Ascending aorta (tissue), 2 donors: ENCODE results near the gene STK32C. TPM values are rescaled to one million over a fixed set of nuclear protein-coding genes. Genes with fewer than 3 reads are reported as not detected.

Source experiments
- DNase-seq, 2 donors: peaks; one replicate each; pipeline ENCODE4 v3.0.0-alpha.2; 2019; ENCODE audit warnings: low spot score in 2 of 2
- H3K27ac ChIP-seq, 2 donors: fragments of 200-600 bp; sonication (generic); one replicate each; pipeline ENCODE4 v1.5.1; 2016 to 2017; ENCODE audit warnings: mild to moderate bottlenecking in 1 of 2
- H3K27me3 ChIP-seq: fragments of 200-600 bp; sonication (generic); one replicate; pipeline ENCODE4 v1.5.1; 2017
- H3K36me3 ChIP-seq, 2 donors: fragments of 200-600 bp; sonication (generic); one replicate each; pipeline ENCODE4 v1.5.1; 2016
- H3K4me1 ChIP-seq, 2 donors: fragments of 200-600 bp; sonication (generic); one replicate each; pipeline ENCODE4 v1.5.1; 2016 to 2017; ENCODE audit warnings: mild to moderate bottlenecking in 1 of 2
- H3K4me3 ChIP-seq, 2 donors: fragments of 200-600 bp; sonication (generic); one replicate each; pipeline ENCODE4 v1.5.1; 2016 to 2017; ENCODE audit warnings: mild to moderate bottlenecking in 1 of 2
- H3K9me3 ChIP-seq, 2 donors: fragments of 200-600 bp; sonication (generic); one replicate each; pipeline ENCODE4 v1.5.1; 2016
- intact Hi-C: fragments of 100-400 bp; cut with DNase I; formaldehyde crosslinking; loops from one replicate; pipeline ENCODE4 v1.15.1; 2023
- total RNA-seq: library from RNA; depleted of rRNA; stranded (reverse); fragments of >200 nt; gene quantifications from one replicate; pipeline ENCODE4 v1.1.0, GENCODE V29; 2016
- TF ChIP-seq, protein P1 (sequence below), 3 experiments: fragments of 200-600 bp in 2 of 3; fragments of 450-650 bp in 1 of 3; sonication (generic) in 2 of 3; IDR thresholded peaks; one replicate each; pipeline ENCODE4 v1.5.1; 2016 to 2019; ENCODE audit warnings: antibody characterized with exemption in 3 of 3, mild to moderate bottlenecking in 1 of 3, moderate library complexity in 1 of 3

STK32C gene
- total RNA-seq, 1 donor from 2014 or later: 16.2 TPM

DNA sequence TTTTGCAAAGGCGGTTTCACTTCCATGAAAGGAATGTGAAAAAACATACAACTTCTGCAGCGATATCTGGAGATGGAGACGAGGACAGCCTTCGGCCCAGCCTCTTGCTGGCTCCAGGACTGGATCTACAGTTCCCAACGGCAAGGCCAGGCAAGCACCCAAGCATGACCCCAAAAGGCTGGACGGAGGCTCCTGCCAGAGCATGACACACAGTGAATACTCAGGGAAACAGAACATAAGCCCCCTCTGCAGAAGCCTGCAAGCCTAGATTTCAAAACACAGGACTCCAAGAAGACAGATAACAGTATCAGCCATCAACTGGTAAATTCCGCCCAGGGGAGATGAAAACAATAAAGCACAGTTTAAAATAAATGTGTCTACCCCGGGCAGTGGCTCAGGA lies 21.0 kb upstream of the STK32C start:
- H3K4me1 ChIP-seq: peaks cover 4 to 20% of the 10 kb centered on the region in 2 donors
- H3K27me3 ChIP-seq: no peaks in the 10 kb centered on the region
- TF ChIP-seq, protein P1, sequence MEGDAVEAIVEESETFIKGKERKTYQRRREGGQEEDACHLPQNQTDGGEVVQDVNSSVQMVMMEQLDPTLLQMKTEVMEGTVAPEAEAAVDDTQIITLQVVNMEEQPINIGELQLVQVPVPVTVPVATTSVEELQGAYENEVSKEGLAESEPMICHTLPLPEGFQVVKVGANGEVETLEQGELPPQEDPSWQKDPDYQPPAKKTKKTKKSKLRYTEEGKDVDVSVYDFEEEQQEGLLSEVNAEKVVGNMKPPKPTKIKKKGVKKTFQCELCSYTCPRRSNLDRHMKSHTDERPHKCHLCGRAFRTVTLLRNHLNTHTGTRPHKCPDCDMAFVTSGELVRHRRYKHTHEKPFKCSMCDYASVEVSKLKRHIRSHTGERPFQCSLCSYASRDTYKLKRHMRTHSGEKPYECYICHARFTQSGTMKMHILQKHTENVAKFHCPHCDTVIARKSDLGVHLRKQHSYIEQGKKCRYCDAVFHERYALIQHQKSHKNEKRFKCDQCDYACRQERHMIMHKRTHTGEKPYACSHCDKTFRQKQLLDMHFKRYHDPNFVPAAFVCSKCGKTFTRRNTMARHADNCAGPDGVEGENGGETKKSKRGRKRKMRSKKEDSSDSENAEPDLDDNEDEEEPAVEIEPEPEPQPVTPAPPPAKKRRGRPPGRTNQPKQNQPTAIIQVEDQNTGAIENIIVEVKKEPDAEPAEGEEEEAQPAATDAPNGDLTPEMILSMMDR (IDR thresholded peaks at IDR 0.05): no peak
- no peaks in the 10 kb centered on the region for H3K9me3 ChIP-seq
- no peak for DNase-seq
- no peak overlapping the region for H3K4me3 ChIP-seq
- peak overlapping the region; percentile 55 to 64 for H3K27ac ChIP-seq
- intact Hi-C loops: no loop called here
- no peaks in the 10 kb centered on the region for H3K36me3 ChIP-seq

DNA sequence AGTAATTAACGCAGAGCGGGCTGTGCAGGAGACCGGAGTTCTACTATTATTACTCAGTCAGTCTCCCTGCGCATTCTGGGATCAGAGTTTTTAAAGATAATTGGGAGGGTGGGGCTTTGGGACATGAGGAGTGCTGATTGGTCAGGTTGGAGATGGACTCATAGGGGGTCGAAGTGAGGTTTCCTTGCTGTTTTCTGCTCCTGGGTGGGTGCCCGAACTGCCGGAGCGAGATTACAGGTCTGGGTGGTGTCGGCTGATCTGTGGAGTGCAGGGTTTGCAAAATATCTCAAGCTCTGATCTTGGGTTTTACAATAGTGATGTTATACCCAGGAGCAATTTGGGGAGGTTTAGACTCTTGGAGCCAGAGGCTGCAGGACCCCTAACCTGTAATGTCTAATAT lies 20.4 kb upstream of the STK32C start:
- Histone ChIP-seq H3K4me1 (peaks cover 4 to 20% of the 10 kb centered on the region in 2 donors), H3K36me3 (no peaks in the 10 kb centered on the region), H3K27me3 (no peaks in the 10 kb centered on the region), H3K27ac (no peak overlapping the region), H3K9me3 (no peaks in the 10 kb centered on the region), H3K4me3 (no peak overlapping the region)
- intact Hi-C loops: no loop called here
- TF ChIP-seq, protein P1 (IDR thresholded peaks at IDR 0.05): no peak
- no peak for DNase-seq

DNA sequence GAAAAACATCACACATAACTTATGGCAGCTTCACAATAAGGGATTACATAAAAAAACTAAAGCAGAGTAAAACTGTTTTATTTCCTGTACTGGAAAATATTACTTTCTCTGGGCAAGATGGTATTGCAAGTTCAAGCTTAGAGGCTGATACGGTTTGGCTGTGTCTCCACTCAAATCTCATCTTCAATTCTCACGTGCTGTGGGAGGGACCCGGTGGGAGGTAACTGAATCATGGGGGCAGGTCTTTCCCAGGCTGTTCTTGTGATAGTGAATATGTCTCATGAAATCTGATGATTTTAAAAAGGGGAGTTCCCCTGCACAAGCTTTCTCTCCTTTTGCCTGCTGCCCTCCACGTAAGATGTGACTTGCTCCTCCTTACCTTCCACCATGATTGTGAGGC lies 19.2 kb upstream of the STK32C start:
- TF ChIP-seq, protein P1 (IDR thresholded peaks at IDR 0.05): no peak
- H3K27me3 ChIP-seq: no peaks in the 10 kb centered on the region
- no peak for DNase-seq

DNA sequence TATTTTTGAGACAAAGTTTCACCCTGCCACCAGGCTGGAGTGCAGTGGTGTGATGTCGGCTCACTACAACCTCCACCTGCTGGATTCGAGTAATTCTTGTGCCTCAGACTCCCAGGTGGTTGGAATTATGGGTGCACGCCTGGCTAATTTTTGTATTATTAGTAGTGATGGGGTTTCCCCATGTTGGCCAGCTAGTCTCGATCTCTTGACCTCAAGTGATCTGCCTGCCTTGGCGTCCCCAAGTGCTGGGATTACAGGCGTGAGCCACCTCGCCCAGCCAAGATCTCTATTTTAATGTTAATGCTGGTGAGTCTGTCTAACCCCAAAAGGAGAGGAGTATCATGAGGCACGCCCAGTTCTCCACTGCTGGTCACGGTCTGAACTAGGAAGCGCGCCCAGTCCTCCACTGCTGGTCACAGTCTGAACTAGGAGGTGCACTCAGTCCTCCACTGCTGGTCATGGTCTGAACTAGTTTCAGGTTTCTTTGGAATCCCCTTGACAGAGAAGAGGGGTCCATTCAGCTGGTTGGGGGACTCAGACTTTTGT lies 18.7 kb upstream of the STK32C start:
- TF ChIP-seq, protein P1 (IDR thresholded peaks at IDR 0.05): no peak
- no peaks in the 10 kb centered on the region for H3K27me3 ChIP-seq
- H3K9me3 ChIP-seq: no peaks in the 10 kb centered on the region
- peaks cover 0 to 11% of the 10 kb centered on the region in 2 donors for H3K4me1 ChIP-seq
- no peak overlapping the region for H3K4me3 ChIP-seq
- H3K36me3 ChIP-seq: no peaks in the 10 kb centered on the region
- no peak overlapping the region for H3K27ac ChIP-seq
- DNase-seq: no peak
- intact Hi-C loops: no loop called here

More for the DNA sequence above, 19.2 kb upstream of the STK32C start:
- no peaks in the 10 kb centered on the region for H3K9me3 ChIP-seq
- H3K4me3 ChIP-seq: no peak overlapping the region
- H3K36me3 ChIP-seq: no peaks in the 10 kb centered on the region
- peaks cover 0 to 11% of the 10 kb centered on the region in 2 donors for H3K4me1 ChIP-seq
- intact Hi-C loops: no loop called here
- no peak overlapping the region for H3K27ac ChIP-seq

DNA sequence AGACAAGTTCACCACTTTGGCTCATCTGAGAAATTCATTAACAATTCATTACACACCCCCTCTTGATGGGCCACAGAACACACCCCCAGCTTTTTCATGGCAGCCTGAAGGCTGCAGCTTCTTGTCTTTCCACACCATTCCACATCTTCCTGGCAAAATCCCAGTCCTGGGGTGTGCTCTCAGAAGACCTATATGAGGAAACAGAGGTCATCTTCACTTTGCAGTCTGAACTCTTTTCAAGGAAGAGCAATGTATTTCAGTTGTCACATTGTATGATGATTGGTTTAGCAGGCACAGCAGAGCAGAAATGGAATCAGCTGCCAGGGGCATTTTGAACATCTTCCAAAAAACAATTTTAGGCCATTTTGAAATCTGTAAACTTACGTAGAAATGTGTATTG lies 16.4 kb upstream of the STK32C start:
- no peak overlapping the region for H3K27ac ChIP-seq
- no peak for DNase-seq
- intact Hi-C loops: no loop called here
- H3K36me3 ChIP-seq: no peaks in the 10 kb centered on the region
- TF ChIP-seq, protein P1 (IDR thresholded peaks at IDR 0.05): no peak
- H3K4me3 ChIP-seq: no peak overlapping the region
- H3K27me3 ChIP-seq: no peaks in the 10 kb centered on the region
- H3K9me3 ChIP-seq: no peaks in the 10 kb centered on the region
- peaks cover 3 to 11% of the 10 kb centered on the region in 2 donors for H3K4me1 ChIP-seq

DNA sequence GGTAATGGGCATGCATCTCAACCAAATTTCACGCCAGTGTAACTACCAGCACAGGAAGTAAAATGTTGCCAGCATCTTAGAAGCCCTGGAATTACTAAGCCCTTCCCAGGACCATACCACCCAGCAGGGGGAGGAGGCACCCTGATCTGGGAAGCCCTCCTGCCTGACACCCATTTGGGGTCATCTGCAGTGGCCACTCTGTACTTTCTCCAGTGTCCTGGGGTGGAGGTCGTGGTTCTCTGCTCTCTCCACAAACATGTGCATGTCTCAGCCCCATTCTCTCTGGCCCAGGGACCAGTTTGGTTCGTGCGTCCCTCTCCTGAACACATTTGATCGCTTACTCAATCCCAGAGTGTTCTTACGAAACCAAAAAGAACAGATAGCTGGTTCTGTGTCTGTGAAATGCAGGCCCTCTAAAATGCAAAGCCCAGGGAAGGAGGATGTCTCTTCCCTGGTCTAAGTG lies 14.9 kb upstream of the STK32C start:
- TF ChIP-seq, protein P1 (IDR thresholded peaks at IDR 0.05): no peak
- H3K4me1 ChIP-seq: peaks cover 3 to 7% of the 10 kb centered on the region in 2 donors
- DNase-seq: no peak
- intact Hi-C loops: no loop called here
- no peak overlapping the region for H3K27ac ChIP-seq
- no peaks in the 10 kb centered on the region for H3K27me3 ChIP-seq
- no peak overlapping the region for H3K4me3 ChIP-seq
- H3K9me3 ChIP-seq: no peaks in the 10 kb centered on the region
- no peaks in the 10 kb centered on the region for H3K36me3 ChIP-seq
